Uterine smooth muscle cell (primary cell): ENCODE data around the gene RAB39B. TPM values are rescaled to one million over a fixed set of nuclear protein-coding genes. Genes with fewer than 3 reads are reported as not detected.

Experiments
- total RNA-seq: library from RNA; depleted of rRNA; stranded (reverse); fragments of >200 nt; gene quantifications from 2 replicates; pipeline ENCODE4 v1.2.3, GENCODE V29; 2014

The RAB39B gene
- 2.4 and 5.7 TPM in 2 replicates for total RNA-seq

GRCh38 chrX:155263854-155264628 is at the start of gene RAB39B:
RAB39B (minus strand) TSS chrX:155264491; CDS start chrX:155264288, 203 bp downstream.

DNA sequence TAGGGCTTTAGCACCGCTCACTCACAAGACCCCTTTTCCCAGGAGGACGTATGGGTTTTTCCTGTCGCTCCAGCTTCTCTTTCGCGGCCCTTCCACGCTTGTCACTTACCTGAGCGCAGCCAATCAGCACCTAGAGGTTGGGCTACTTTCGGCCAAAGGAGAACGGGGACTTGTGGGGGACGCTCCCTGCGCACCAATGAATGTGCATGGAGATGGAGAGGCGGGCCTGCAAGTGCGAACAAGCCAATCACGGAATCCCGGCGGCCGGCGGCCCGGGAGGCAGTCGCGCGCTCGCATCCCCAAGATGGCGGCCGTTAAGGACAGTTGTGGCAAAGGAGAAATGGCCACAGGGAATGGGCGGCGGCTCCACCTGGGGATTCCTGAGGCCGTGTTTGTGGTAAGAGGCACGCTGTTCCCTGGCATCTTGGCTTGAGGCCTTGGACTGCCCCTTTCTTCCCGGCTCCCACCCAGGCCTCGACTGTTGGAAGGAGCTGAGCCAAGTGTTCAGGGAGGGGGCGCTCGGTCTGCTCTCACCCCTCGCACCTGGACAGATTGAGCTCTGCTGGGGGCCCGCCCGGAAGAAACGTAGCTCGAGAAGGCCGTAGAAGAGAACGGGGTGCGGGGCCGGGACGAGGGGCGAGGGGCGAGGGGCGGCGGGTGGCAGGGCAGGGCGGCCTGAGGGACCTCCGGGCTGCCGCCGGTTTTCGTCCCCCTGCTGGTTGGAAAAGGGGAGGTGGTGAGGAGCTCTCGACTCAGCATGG is 47.9 kb downstream of the RAB39B start, which contains the start of gene VBP1:
TSS of gene VBP1 (plus strand) at position 282 of the 761 bp plus-strand sequence. CDS start at position 305, 23 bp downstream.

Other genes with a start within 250 kb of the RAB39B start
- 2.1 TPM in 2 replicates for gene F8, start 241.8 kb downstream of the RAB39B start, total RNA-seq
- 28.5 and 35.3 TPM in 2 replicates for gene FUNDC2, start 237.6 kb downstream of the RAB39B start, total RNA-seq
- gene CMC4, start 193.4 kb downstream of the RAB39B start, total RNA-seq = 8.3 and 10.5 TPM in 2 replicates
- gene MTCP1, start 193.4 kb downstream of the RAB39B start, total RNA-seq = 1.3 and 4.0 TPM in 2 replicates
- 14.4 and 19.6 TPM in 2 replicates for gene BRCC3, start 193.0 kb downstream of the RAB39B start, total RNA-seq
- gene VBP1, start 48.0 kb downstream of the RAB39B start, total RNA-seq = 70.5 and 111 TPM in 2 replicates
- 6.2 and 12.1 TPM in 2 replicates for gene CLIC2, start 70.1 kb upstream of the RAB39B start, total RNA-seq
- gene F8A2, start 117.6 kb upstream of the RAB39B start, total RNA-seq = not detected in 2 replicates
- 2.5 TPM in 1 of 2 replicates, not detected in the other for gene F8A3, start 194.1 kb upstream of the RAB39B start, total RNA-seq